ENCODE measurements around the gene CXCL3. TPM values are rescaled to one million over a fixed set of nuclear protein-coding genes. Genes with fewer than 3 reads are reported as not detected.

Gene CXCL3
- total RNA-seq, 1 donor from 2014 or later: not detected

- H3K4me3 ChIP-seq: no peak overlapping the region
- peaks cover 0 to 3% of the 10 kb centered on the region in 2 donors for H3K4me1 ChIP-seq
- no peaks in the 10 kb centered on the region for H3K36me3 ChIP-seq
- H3K27me3 ChIP-seq: no peaks in the 10 kb centered on the region
- no peak overlapping the region for H3K27ac ChIP-seq
- intact Hi-C loops (cut with DNase I): no loop called here
- H3K9me3 ChIP-seq: peaks cover 0 to 10% of the 10 kb centered on the region in 2 donors
- TF ChIP-seq CTCF (IDR thresholded peaks at IDR 0.05): no peak
- no peak for DNase-seq (ENCODE audit: low spot score in 2 of 2)
These were observed 4.2 kb upstream of the CXCL3 start for GRCh38 chr4:74042681-74043080.

- Histone ChIP-seq H3K27ac (no peak overlapping the region), H3K4me3 (no peak overlapping the region), H3K27me3 (no peaks in the 10 kb centered on the region), H3K9me3 (no peaks in the 10 kb centered on the region), H3K36me3 (no peaks in the 10 kb centered on the region), H3K4me1 (peaks cover 0 to 3% of the 10 kb centered on the region in 2 donors)
- no peak for DNase-seq (ENCODE audit: low spot score in 2 of 2)
- intact Hi-C loops (cut with DNase I): no loop called here
- TF ChIP-seq CTCF (IDR thresholded peaks at IDR 0.05): no peak
These were observed 2.9 kb upstream of the CXCL3 start for GRCh38 chr4:74041418-74041817.

GRCh38 chr4:74039315-74039763 lies 850 bp upstream of the CXCL3 start:
- no peak for TF ChIP-seq CTCF (IDR thresholded peaks at IDR 0.05)
- H3K9me3 ChIP-seq: no peaks in the 10 kb centered on the region
- peak overlapping the region; percentile 78 to 83 for H3K4me3 ChIP-seq
- no peak overlapping the region for H3K27ac ChIP-seq
- DNase-seq (ENCODE audit: low spot score in 2 of 2): no peak
- no peaks in the 10 kb centered on the region for H3K27me3 ChIP-seq
- intact Hi-C loops (cut with DNase I): loop anchor here (5.0 kb wide), 3 partner anchors 58 to 377 kb away; partner anchors contain the start of gene CXCL2
- peaks cover 0 to 3% of the 10 kb centered on the region in 2 donors for H3K4me1 ChIP-seq
- H3K36me3 ChIP-seq: no peaks in the 10 kb centered on the region

GRCh38 chr4:74038086-74038424 lies 434 bp downstream of the CXCL3 start:
- intact Hi-C loops (cut with DNase I): loop anchor here (5.0 kb wide), 3 partner anchors 59 to 376 kb away; partner anchors contain the start of gene CXCL2
- peaks cover 0 to 3% of the 10 kb centered on the region in 2 donors for H3K4me1 ChIP-seq
- no peaks in the 10 kb centered on the region for H3K36me3 ChIP-seq
- TF ChIP-seq CTCF (IDR thresholded peaks at IDR 0.05): no peak
- peak overlapping the region; percentile 78 to 83 for H3K4me3 ChIP-seq
- H3K9me3 ChIP-seq: no peaks in the 10 kb centered on the region
- no peaks in the 10 kb centered on the region for H3K27me3 ChIP-seq
- H3K27ac ChIP-seq: no peak overlapping the region
- no peak for DNase-seq (ENCODE audit: low spot score in 2 of 2)

GRCh38 chr4:74037076-74037955 lies 1.2 kb downstream of the CXCL3 start:
- Histone ChIP-seq H3K27ac (no peak overlapping the region), H3K36me3 (no peaks in the 10 kb centered on the region), H3K9me3 (no peaks in the 10 kb centered on the region), H3K27me3 (no peaks in the 10 kb centered on the region), H3K4me1 (peaks cover 0 to 3% of the 10 kb centered on the region in 2 donors), H3K4me3 (peak overlapping the region in 1 of 2 donors; percentile 83)
- TF ChIP-seq CTCF (IDR thresholded peaks at IDR 0.05): no peak
- DNase-seq (ENCODE audit: low spot score in 2 of 2): no peak
- intact Hi-C loops (cut with DNase I): loop anchor here (5.0 kb wide), 3 partner anchors 60 to 375 kb away; partner anchors contain the start of gene CXCL2

Measured in ascending aorta (tissue), 2 donors.